ENCODE data around the gene TMED10.
A peak's percentile ranks its signal among the peaks of the same experiment; 100 is the strongest.

Gene TMED10

GRCh38 chr14:75126121-75126544 is 50.3 kb downstream of the TMED10 start:
- no peak for DNase-seq

- DNase-seq, result no peak
These were observed 50.8 kb downstream of the TMED10 start for GRCh38 chr14:75125617-75126016.

- DNase-seq, result no peak
These were observed 52.4 kb downstream of the TMED10 start for GRCh38 chr14:75123991-75124390.

- no peak for DNase-seq
These were observed 54.9 kb downstream of the TMED10 start for GRCh38 chr14:75121552-75121951.

- DNase-seq, result no peak
These were observed 55.7 kb downstream of the TMED10 start for GRCh38 chr14:75120541-75121291.

GRCh38 chr14:75119056-75119455 is 57.4 kb downstream of the TMED10 start:
- no peak for DNase-seq

- DNase-seq, result no peak
These were observed 62.4 kb downstream of the TMED10 start for GRCh38 chr14:75113932-75114539.

GRCh38 chr14:75109877-75110276 is 66.5 kb downstream of the TMED10 start:
- no peak for DNase-seq

- DNase-seq, result no peak
These were observed 69.2 kb downstream of the TMED10 start for GRCh38 chr14:75107186-75107585.

GRCh38 chr14:75101491-75101890 is 74.9 kb downstream of the TMED10 start:
- DNase-seq, result no peak

- no peak for DNase-seq
These were observed 77.7 kb downstream of the TMED10 start for GRCh38 chr14:75098682-75099081.

- no peak for DNase-seq
These were observed 78.2 kb downstream of the TMED10 start for GRCh38 chr14:75098212-75098611.

GRCh38 chr14:75096959-75097358 is 79.5 kb downstream of the TMED10 start:
- DNase-seq, result no peak

GRCh38 chr14:75095690-75096089 is 80.7 kb downstream of the TMED10 start:
- DNase-seq, result no peak

- DNase-seq, result no peak
These were observed 81.5 kb downstream of the TMED10 start for GRCh38 chr14:75094896-75095295.

- DNase-seq, result no peak
These were observed 83.7 kb downstream of the TMED10 start for GRCh38 chr14:75092698-75093097.

GRCh38 chr14:75091251-75091650 is 85.2 kb downstream of the TMED10 start:
- DNase-seq, result no peak

GRCh38 chr14:75090353-75090752 is 86.1 kb downstream of the TMED10 start:
- DNase-seq, result no peak

GRCh38 chr14:75088566-75089373 is 87.6 kb downstream of the TMED10 start:
- peak; percentile 11 for DNase-seq

- DNase-seq, result no peak
These were observed 88.3 kb downstream of the TMED10 start for GRCh38 chr14:75088153-75088552.

- peak; percentile 14 for DNase-seq
These were observed 91.9 kb downstream of the TMED10 start for GRCh38 chr14:75084513-75084912.

- DNase-seq, result no peak
These were observed 93.1 kb downstream of the TMED10 start for GRCh38 chr14:75083271-75083670.

- DNase-seq, result no peak
These were observed 94.7 kb downstream of the TMED10 start for GRCh38 chr14:75081660-75082229.
